ENCODE results near the gene ARL15.

DNA sequence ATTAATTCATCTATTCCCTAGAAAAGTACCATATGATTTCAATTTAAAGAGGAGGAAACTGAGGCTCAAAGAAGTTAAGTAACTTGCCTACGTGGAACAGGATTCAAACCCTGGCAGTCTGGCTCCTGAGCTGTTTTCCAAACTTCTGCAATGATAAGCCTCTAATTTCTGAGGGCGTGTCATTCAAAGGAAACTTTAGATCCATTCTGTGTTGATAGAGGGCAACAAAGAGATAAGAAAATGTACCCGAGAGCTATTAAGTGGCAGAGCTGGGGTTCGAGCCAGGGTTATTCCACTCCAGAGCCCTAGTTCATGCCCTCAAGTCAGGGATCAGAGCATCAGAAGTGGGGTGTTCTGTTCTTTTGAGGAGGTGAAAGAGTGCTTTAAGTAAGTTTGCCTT, 131.4 kb downstream of the ARL15 start:
- TF ChIP-seq MYC (IDR thresholded peaks at IDR 0.05; ENCODE audit: low read depth, low read length) (no peak), POLR2A (IDR thresholded peaks at IDR 0.05; ENCODE audit: low read depth, low read length) (no peak), FOS (IDR thresholded peaks at IDR 0.05; ENCODE audit: borderline replicate concordance, insufficient read depth, low read length) (no peak), GATA2 (IDR thresholded peaks at IDR 0.05; ENCODE audit: insufficient read depth, insufficient read length, low read depth, low read length) (no peak), EZH2 (IDR thresholded peaks at IDR 0.05; ENCODE audit: borderline replicate concordance, low read depth, low read length, severe bottlenecking) (no peak), POLR2AphosphoS5 (IDR thresholded peaks at IDR 0.05; ENCODE audit: insufficient read depth, low read depth, low read length) (no peak)
- TF ChIP-seq, protein P1, sequence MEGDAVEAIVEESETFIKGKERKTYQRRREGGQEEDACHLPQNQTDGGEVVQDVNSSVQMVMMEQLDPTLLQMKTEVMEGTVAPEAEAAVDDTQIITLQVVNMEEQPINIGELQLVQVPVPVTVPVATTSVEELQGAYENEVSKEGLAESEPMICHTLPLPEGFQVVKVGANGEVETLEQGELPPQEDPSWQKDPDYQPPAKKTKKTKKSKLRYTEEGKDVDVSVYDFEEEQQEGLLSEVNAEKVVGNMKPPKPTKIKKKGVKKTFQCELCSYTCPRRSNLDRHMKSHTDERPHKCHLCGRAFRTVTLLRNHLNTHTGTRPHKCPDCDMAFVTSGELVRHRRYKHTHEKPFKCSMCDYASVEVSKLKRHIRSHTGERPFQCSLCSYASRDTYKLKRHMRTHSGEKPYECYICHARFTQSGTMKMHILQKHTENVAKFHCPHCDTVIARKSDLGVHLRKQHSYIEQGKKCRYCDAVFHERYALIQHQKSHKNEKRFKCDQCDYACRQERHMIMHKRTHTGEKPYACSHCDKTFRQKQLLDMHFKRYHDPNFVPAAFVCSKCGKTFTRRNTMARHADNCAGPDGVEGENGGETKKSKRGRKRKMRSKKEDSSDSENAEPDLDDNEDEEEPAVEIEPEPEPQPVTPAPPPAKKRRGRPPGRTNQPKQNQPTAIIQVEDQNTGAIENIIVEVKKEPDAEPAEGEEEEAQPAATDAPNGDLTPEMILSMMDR (IDR thresholded peaks at IDR 0.05; ENCODE audit: extremely low read depth in 1 of 2, insufficient read depth in 1 of 2, low read depth in 1 of 2, low read length in 2 of 2) = no peak
- TF ChIP-seq, protein P2, sequence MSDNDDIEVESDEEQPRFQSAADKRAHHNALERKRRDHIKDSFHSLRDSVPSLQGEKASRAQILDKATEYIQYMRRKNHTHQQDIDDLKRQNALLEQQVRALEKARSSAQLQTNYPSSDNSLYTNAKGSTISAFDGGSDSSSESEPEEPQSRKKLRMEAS (IDR thresholded peaks at IDR 0.05; ENCODE audit: insufficient read depth, insufficient read length) = no peak

Data from endothelial cell of umbilical vein (primary cell).